Measurements from ENCODE around the gene CXCL12.

- TF ChIP-seq CTCF (conservative IDR thresholded peaks at IDR 0.05; ENCODE audit: low read depth, low read length) (no peak), EZH2phosphoT487 (IDR thresholded peaks at IDR 0.05; ENCODE audit: borderline replicate concordance, low read length) (no peak), EZH2 (IDR thresholded peaks at IDR 0.05; ENCODE audit: low read length, unreplicated experiment) (no peak)
These were observed 17.8 kb downstream of the CXCL12 start for GRCh38 chr10:44366941-44367630.
